Measurements from ENCODE around the gene TMEM8B.
A peak's percentile ranks its signal among the peaks of the same experiment; 100 is the strongest.

Gene TMEM8B

GRCh38 chr9:35840881-35841644, 12.0 kb downstream of the TMEM8B start:
- no peak for ATAC-seq

- ATAC-seq: no peak
Observed at GRCh38 chr9:35841645-35841900, 12.5 kb downstream of the TMEM8B start.

DNA sequence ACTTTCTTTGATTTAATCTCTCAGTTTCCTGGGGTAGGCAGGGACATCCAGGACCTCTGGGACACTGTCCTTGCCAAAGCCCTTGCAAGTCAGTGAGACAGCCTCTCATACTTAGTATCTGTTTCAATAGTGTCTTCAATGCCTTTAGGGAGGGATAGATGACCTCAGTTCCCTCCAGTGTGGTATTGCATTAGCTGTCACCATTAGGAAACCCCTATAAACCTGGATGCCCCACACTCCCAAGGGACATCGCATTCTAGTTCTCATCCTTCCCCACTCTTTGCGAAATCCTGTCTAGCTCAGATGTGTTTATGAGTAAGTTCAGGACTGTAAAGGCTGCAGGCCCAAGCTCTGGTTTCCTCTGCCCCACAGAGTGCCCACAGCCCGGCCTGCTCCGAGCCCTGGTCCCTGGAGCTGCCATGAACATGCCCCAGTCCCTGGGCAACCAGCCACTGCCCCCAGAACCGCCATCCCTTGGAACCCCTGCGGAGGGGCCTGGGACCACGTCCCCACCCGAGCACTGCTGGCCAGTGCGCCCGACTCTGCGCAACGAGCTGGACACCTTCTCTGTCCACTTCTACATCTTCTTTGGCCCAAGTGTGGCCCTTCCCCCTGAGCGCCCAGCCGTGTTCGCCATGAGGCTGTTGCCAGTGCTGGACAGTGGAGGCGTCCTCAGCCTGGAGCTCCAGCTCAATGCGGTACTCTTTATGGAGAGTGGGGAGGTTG, 13.2 kb downstream of the TMEM8B start:
- no peak for ATAC-seq

DNA sequence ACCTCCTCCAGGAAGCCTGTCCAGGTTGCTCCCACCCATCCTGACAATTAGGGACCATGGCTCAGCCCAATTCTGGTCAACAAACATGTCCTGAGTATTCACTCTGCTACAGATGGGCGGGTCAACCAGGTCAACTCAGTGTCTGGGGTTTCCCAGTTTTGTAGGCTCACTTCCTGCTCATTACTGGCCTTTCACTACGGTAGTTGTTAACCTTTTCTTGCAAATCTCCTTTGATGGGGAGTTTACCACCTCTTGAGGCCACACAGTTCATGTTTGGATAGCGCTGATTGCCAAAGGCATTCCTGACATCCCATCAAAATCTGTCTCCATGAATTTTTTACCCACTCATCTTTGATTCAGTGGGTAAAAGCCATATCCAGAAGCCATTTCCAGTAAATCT, 13.8 kb downstream of the TMEM8B start:
- ATAC-seq: peak; percentile 35 to 43

- no peak for ATAC-seq
Observed at GRCh38 chr9:35844628-35845270, 15.7 kb downstream of the TMEM8B start.

GRCh38 chr9:35845824-35846771, 17.1 kb downstream of the TMEM8B start:
- ATAC-seq: no peak

DNA sequence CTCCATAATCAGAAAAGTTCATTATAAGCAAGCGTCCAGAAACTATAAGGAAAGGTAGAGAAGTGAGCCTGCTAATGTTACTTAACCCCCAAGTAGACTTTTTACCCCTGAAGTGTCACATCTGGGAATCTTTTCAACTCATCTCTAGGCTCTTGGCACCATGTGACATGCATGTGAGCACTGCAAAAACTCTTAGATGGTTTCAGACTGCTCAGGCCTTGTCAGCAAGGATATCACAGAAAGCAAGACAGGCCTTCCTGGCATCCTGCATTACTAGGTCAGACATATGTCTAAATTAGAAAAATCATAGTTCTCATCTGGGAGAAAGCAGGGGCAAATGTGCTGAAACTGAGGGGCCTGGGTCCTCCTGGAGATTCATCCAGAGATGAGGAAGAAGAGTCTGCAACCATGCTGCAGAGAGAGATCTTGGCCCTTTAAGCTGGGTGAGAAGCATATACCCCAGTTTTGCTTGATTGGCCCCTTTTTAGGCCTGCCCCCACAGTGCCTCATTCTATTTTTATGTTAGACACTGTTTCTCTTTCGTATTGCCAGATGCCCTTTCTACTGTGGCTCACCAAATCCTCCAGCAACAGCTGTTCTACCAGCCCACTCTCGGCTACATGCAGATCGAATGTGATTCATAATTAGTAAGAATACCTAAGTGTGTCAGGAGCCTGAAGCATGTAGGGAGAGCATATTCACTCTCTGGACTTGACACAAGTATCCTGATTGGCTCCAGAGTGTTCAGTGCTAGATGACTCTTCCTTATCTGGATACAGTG, 19.0 kb downstream of the TMEM8B start:
- ATAC-seq: peak; percentile 94 to 97

GRCh38 chr9:35852267-35852815, 23.3 kb downstream of the TMEM8B start:
- ATAC-seq: no peak

- ATAC-seq: no peak
Observed at GRCh38 chr9:35852876-35853865, 24.1 kb downstream of the TMEM8B start.

DNA sequence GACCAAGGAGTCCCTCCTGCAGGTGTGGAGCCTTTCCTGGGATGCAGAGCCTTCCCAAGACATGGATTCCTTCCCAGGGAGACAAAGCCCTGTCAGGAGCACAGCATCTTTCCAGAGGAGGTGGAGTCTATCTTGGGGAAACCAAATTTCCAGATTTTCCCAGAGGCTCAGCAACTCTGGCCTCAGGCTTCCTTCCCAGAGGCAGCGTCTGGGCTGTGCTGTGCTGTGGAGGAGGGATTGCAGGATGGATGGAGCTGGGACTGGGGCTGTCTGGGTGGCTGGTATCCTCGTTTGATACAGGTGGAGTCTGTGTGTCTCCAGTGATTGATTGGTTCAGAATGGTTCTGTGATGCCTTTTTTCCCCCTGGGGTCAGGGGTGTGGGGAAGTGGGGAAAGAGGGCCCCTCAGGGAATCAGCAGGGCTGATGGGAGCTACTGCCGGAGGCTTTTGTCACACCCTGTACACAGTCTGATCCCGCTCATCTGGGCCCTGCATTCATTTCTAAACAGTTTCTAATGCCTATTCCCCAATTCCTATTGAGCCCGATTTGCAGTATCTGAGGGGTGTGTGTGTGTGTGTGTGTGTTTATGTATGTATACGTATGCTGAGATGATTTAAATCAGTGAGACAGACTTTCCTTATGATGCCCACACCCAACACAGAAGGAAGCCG, 25.2 kb downstream of the TMEM8B start:
- no peak for ATAC-seq

- ATAC-seq: no peak
Observed at GRCh38 chr9:35856206-35856605, 27.2 kb downstream of the TMEM8B start.

- no peak for ATAC-seq
Observed at GRCh38 chr9:35856882-35857281, 27.9 kb downstream of the TMEM8B start.

GRCh38 chr9:35858458-35858857, 29.4 kb downstream of the TMEM8B start:
- ATAC-seq: no peak

- ATAC-seq: peak in 1 of 2 donors; percentile 30
Observed at GRCh38 chr9:35859310-35859989, 30.4 kb downstream of the TMEM8B start.

GRCh38 chr9:35859990-35860339, 30.9 kb downstream of the TMEM8B start:
- ATAC-seq: no peak

- ATAC-seq: no peak
Observed at GRCh38 chr9:35861161-35861897, 32.3 kb downstream of the TMEM8B start.

- no peak for ATAC-seq
Observed at GRCh38 chr9:35862328-35862727, 33.3 kb downstream of the TMEM8B start.

GRCh38 chr9:35863583-35863982, 34.6 kb downstream of the TMEM8B start:
- no peak for ATAC-seq
